ENCODE data around the gene KRT31.

The KRT31 gene

GRCh38 chr17:41396996-41397660, at the start of gene KRT31:
Gene KRT31 (minus strand): TSS chr17:41397608. CDS start chr17:41397539, 69 bp downstream.
- no peak within 1 kb of the TSS for H3K4me3 ChIP-seq (ENCODE audit: low read depth, low read length)
- in situ Hi-C loops (cut with HindIII; ENCODE audit: low sequenced_read_pairs) = no loop called here
- TF ChIP-seq, protein P1, sequence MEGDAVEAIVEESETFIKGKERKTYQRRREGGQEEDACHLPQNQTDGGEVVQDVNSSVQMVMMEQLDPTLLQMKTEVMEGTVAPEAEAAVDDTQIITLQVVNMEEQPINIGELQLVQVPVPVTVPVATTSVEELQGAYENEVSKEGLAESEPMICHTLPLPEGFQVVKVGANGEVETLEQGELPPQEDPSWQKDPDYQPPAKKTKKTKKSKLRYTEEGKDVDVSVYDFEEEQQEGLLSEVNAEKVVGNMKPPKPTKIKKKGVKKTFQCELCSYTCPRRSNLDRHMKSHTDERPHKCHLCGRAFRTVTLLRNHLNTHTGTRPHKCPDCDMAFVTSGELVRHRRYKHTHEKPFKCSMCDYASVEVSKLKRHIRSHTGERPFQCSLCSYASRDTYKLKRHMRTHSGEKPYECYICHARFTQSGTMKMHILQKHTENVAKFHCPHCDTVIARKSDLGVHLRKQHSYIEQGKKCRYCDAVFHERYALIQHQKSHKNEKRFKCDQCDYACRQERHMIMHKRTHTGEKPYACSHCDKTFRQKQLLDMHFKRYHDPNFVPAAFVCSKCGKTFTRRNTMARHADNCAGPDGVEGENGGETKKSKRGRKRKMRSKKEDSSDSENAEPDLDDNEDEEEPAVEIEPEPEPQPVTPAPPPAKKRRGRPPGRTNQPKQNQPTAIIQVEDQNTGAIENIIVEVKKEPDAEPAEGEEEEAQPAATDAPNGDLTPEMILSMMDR (IDR thresholded peaks at IDR 0.05; ENCODE audit: low read depth, low read length) = no peak
- no peak for DNase-seq (ENCODE audit: low read depth, low spot score)

DNA sequence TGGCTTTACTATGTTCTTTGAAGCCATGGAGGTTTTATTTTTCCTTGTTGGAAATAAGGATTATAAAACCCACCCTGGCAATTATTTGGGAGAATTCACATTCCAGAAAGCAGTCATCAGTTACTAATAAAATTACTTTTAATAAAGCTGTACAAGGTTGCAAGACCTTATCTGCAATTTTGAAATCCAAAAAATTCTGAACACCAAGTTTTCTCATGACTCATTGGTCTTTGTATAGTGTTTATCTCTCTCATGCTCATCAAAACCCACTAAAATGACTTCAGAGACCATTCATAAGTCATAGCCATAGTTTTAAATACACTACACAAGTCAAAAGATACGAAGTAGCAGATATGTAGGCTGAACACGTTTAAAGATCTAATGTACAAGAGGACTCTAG, 49.4 kb upstream of the KRT31 start:
- no peak for DNase-seq (ENCODE audit: low read depth, low spot score)
- in situ Hi-C loops (cut with HindIII; ENCODE audit: low sequenced_read_pairs) = no loop called here

DNA sequence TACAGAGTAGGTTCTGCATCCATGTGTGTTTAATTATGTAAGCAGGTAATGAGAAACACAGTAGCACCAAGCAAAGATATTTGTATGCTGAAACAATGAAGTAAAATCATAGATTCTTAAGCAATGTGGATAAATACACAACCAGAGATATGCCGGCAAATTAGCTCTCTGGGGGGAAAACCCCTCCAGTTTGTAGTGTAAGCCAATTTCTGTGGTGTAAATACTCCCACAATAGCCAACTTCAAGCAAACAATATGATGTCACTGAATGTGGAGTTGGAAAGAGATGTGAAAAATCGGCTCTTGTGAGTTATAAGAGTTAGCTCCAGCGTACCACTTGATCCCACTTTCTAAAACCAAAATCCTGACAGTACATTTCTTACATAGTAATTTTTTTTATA, 47.2 kb upstream of the KRT31 start:
- DNase-seq (ENCODE audit: low read depth, low spot score) = no peak

More for the DNA sequence above, 49.4 kb upstream of the KRT31 start:
- no peak overlapping the region for H3K4me3 ChIP-seq (ENCODE audit: low read depth, low read length)
- TF ChIP-seq, protein P1 (IDR thresholded peaks at IDR 0.05; ENCODE audit: low read depth, low read length) = no peak

DNA sequence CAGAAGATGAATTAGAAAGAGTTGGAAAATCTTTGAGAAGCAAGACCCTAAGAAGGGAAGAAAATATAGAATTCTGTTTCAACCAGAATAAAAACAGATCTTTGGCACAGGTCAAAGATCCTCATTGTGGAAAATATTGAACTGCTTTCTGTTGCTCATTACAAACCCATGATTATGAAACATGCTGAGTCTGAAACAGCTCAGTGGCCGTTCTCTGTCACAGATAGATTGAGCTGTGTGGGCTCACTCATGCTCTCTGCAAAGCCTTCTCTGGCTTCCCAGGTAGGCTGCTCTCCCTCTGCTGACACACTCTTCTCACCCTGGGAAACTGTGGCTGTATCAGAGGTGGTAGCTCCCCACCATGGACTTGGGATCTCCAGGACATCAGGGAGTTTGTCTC, 46.8 kb upstream of the KRT31 start:
- in situ Hi-C loops (cut with HindIII; ENCODE audit: low sequenced_read_pairs) = no loop called here
- no peak overlapping the region for H3K4me3 ChIP-seq (ENCODE audit: low read depth, low read length)
- TF ChIP-seq, protein P1 (IDR thresholded peaks at IDR 0.05; ENCODE audit: low read depth, low read length) = no peak
- no peak for DNase-seq (ENCODE audit: low read depth, low spot score)

More for the DNA sequence above, 47.2 kb upstream of the KRT31 start:
- TF ChIP-seq, protein P1 (IDR thresholded peaks at IDR 0.05; ENCODE audit: low read depth, low read length) = no peak
- H3K4me3 ChIP-seq (ENCODE audit: low read depth, low read length) = no peak overlapping the region
- in situ Hi-C loops (cut with HindIII; ENCODE audit: low sequenced_read_pairs) = no loop called here

- TF ChIP-seq, protein P1 (IDR thresholded peaks at IDR 0.05; ENCODE audit: low read depth, low read length) = no peak
- DNase-seq (ENCODE audit: low read depth, low spot score) = peak; percentile 47
- in situ Hi-C loops (cut with HindIII; ENCODE audit: low sequenced_read_pairs) = no loop called here
- no peak overlapping the region for H3K4me3 ChIP-seq (ENCODE audit: low read depth, low read length)
These were observed 45.3 kb upstream of the KRT31 start for GRCh38 chr17:41442739-41443138.

- no peak within 1 kb of the TSS for H3K4me3 ChIP-seq (ENCODE audit: low read depth, low read length)
- TF ChIP-seq, protein P1 (IDR thresholded peaks at IDR 0.05; ENCODE audit: low read depth, low read length) = no peak
- in situ Hi-C loops (cut with HindIII; ENCODE audit: low sequenced_read_pairs) = no loop called here
- DNase-seq (ENCODE audit: low read depth, low spot score) = no peak
These were observed 43.2 kb upstream of the KRT31 start, which contains the start of gene KRT38 for GRCh38 chr17:41440531-41441033. Gene KRT38 (minus strand): TSS chr17:41440983. CDS start chr17:41440921, 62 bp downstream.

Measured in astrocyte of the spinal cord (primary cell).